H1 (cell line): ENCODE results near the gene GALNT9.

Experiments
- POLR2A ChIP-seq, 2 experiments: IDR thresholded peaks; 1 replicate in 1 of 2; 2 replicates in 1 of 2; pipeline ENCODE4 v1.6.1; 2011; ENCODE audit warnings: low read depth in 2 of 2, low read length in 2 of 2, mild to moderate bottlenecking in 2 of 2; ENCODE audit errors: control extremely low read depth in 1 of 2
- SIX5 ChIP-seq: IDR thresholded peaks from 2 replicates; pipeline ENCODE4 v1.6.1; 2011; ENCODE audit warnings: mild to moderate bottlenecking, low read depth, low read length
- TBP ChIP-seq: IDR thresholded peaks from 2 replicates; pipeline ENCODE4 v1.6.1; 2011; ENCODE audit warnings: low read depth, low read length, improper control_type of control experiment
- TF ChIP-seq, protein P1 (sequence below): IDR thresholded peaks from 2 replicates; pipeline ENCODE4 v1.6.1; 2011; ENCODE audit warnings: low read length, improper control_type of control experiment

DNA sequence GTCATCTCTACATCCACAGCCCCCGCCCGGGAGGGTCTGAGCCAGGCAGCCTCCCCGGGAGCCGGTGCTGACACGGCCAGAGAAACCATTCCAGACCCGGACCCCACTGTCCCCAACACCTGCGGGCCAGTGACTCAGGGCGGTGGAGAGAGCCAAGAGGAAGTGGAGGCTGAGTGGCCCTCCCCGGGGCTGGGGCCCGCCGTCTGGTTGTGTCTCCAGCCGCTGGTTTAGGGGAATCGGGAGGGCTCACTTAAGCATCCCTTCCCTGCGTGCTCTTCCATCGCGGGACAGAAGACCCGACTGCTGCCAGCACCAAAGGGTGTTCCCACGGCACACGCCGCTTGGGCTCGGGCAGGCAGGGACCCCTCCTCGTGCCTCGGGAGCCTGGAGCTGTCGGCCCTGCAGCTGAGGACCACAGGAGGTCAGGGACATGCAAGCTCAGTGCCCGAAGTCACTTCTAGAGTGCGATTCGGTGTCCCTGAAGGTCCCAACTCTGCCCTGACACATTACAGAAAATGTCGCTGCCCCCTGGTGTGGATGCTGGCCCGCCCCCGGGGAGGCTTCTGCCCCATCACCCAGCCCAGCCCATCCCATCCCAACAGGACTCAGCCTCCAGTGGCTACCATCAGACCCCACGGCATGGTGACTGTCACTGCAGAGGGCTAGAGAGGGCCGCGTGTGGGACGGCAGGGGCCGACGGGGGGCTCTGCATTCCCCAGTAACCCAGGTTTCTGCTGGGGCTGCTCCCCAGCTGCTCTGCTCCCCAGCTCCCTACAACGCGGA is 50.8 kb downstream of the GALNT9 start:
- no peak for TF ChIP-seq POLR2A (IDR thresholded peaks at IDR 0.05; ENCODE audit: control extremely low read depth in 1 of 2, low read depth in 2 of 2, low read length in 2 of 2)
- no peak for TF ChIP-seq TBP
- no peak for TF ChIP-seq SIX5
- TF ChIP-seq, protein P1, sequence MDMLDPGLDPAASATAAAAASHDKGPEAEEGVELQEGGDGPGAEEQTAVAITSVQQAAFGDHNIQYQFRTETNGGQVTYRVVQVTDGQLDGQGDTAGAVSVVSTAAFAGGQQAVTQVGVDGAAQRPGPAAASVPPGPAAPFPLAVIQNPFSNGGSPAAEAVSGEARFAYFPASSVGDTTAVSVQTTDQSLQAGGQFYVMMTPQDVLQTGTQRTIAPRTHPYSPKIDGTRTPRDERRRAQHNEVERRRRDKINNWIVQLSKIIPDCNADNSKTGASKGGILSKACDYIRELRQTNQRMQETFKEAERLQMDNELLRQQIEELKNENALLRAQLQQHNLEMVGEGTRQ, result no peak
